ENCODE measurements around the gene AP3B1.

GRCh38 chr5:78203815-78204214, 90.7 kb downstream of the AP3B1 start:
- TF ChIP-seq CTCF (conservative IDR thresholded peaks at IDR 0.05; ENCODE audit: low read depth, low read length) (no peak), EZH2 (IDR thresholded peaks at IDR 0.05; ENCODE audit: borderline replicate concordance, low read depth, low read length, poor library complexity, severe bottlenecking) (no peak)
